ENCODE data around the gene ATP12A.

ATP12A gene

DNA sequence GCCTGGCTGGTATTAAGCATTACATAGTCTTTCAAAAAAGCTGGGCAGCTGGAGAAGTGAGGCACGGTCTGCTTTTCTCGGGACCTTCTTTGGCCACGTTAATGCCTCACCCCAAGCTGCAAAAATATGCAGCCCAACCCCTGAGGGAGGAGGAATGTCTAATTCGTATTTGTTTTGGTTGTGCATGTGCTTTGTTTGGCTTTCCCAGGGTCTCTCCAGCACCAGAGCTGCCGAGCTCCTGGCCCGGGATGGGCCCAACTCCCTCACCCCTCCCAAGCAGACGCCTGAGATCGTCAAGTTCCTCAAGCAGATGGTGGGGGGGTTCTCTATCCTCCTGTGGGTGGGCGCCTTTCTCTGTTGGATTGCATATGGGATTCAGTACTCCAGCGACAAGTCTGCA lies 7.9 kb downstream of the ATP12A start:
- DNase-seq (ENCODE audit: low read depth, low spot score) = no peak

DNA sequence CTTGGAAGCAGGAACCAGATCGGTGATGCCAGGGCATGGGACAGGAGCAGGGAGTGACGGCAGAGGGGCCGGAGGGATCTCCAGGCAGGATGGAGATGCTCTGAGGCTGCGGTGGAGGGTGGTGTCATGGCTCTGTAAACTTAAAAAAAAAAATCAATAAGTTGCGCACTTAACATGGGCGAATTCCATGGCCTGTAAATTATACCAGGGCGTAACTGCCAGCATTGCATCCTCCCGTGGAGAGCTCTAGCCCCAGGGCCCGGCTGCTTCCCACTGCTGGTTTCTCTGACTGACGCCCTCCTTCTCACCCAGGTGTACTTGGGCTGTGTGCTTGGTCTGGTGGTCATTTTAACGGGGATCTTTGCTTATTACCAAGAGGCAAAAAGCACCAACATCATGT lies 8.7 kb downstream of the ATP12A start:
- DNase-seq (ENCODE audit: low read depth, low spot score) = no peak

DNA sequence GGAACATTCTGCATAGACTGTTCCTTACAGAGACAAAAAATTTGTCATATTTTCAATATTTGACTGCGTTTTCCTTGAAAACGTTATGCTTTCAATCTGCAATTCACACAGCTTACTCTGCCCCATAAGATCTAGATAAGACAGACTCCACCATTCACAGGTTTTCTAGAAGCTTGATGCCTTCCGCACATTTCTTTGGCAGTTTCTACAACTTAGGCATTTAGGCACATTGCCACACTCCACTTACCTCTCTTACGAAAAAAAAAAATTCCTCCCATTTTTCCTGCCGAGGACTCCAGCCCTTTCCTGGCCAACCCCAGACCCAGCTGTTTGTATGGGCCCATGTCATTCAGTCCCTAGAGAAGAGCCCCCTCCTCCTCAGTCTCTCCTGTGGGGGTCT lies 11.2 kb downstream of the ATP12A start:
- no peak for DNase-seq (ENCODE audit: low read depth, low spot score)

DNA sequence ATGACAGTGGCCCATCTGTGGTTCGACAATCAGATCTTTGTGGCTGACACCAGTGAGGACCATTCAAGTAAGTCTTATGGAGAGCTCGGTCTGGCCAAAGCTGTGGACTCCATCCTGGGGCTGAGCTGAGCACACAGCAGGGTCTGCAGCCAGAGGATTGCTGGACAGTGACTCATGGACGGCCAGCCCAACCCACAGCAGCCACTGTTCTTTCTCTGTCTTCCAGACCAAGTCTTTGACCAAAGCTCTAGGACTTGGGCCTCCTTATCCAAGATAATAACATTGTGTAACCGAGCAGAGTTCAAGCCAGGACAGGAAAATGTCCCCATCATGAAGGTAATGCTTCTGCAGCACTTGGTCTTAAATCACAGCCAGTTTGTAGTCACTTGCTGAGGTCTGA lies 12.4 kb downstream of the ATP12A start:
- no peak for DNase-seq (ENCODE audit: low read depth, low spot score)

DNA sequence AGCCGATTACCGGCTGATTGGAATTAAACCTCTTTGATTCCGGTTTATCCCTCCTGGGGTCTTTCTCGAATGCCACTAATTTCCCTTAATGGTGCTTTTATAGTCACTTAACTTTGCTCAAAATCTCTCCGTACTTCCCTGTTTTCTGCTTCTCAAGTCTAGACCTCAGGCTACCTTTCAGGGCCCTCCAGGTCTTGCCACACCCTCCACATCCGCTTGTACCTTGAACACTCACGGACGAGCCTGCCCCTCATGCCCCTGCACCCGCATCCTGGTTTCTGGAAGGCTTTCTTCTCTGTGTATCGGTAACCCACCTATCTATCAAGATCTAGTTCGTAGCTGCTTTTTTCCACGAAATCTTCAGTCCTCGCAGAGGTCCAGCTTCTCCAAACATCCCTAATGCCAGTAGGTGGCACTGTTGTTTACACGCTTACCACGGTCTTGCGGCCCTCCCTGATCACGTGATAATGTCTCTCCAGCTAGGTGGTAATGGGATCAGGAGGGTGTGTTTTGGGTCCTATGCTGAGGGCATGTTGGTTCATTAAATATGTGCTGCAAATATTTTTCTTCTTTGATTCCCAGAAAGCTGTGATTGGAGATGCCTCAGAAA lies 13.8 kb downstream of the ATP12A start:
- no peak for DNase-seq (ENCODE audit: low read depth, low spot score)

DNA sequence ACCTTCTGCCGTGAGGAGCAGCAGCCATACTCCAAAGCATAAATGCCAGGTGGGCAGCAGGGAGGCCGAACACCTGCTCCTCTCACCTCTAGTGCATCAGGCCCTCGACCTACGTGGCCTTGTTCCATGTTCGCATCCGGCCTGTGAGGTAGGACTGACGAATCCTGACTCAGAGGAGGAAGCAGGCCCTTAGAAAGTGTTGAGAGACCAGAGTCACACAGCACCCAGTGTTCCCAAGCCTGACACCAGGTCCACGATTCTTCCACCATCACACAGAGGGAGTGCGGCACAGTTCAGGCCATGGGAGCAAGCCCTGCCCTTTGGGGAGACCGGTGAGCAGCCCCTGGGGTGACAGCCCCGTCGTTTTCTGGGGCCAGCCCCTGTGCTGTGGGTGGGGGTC lies 14.7 kb downstream of the ATP12A start:
- DNase-seq (ENCODE audit: low read depth, low spot score) = no peak

DNA sequence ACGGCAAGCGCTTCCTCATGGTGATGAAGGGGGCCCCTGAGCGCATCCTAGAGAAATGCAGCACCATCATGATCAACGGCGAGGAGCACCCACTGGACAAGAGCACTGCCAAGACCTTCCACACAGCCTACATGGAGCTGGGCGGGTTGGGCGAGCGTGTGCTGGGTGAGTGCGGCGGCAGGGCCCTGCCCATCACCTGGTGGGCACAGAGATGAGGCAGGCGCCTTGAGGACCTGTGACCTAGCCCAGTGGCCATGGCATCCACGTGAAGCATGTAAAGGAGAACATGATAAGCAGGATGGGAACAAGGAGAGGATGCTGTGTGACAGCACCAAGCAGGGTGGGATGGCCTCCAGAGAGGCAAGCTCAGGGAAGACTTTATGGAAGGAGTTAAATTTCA lies 18.5 kb downstream of the ATP12A start:
- DNase-seq (ENCODE audit: low read depth, low spot score) = no peak

DNA sequence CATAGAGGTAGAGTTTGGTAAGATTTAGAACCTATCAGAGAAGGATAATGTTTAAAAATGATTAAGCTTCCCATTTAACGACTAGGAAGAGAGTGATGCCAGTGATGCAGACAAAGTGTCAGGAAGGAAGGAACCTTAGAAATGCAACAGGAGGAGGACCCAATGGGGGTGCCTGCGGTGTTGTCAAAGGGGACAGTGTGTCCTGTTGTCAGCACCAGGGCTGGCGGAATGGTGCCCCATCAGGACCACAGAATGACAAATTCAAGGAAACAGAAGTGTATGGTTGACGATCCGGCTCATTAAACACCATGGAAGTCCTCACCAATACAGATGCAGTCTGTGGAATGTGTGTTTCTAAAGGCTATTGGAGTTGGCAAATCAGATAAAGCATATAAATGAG lies 19.3 kb downstream of the ATP12A start:
- no peak for DNase-seq (ENCODE audit: low read depth, low spot score)

DNA sequence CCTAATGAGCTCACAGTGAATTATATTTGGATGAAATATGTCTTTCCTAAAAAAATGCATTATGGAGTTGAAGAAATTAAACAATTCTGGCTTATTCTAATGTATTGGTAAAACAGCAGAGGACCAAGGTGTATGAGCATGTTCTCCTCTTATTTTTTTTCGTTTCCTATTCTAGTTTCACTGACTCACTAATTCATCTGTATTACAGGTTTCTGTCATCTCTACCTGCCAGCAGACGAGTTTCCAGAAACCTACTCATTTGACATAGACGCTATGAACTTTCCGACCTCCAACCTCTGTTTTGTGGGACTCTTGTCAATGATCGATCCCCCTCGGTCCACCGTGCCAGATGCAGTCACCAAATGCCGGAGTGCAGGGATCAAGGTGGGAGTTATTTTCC lies 20.3 kb downstream of the ATP12A start:
- no peak for DNase-seq (ENCODE audit: low read depth, low spot score)

DNA sequence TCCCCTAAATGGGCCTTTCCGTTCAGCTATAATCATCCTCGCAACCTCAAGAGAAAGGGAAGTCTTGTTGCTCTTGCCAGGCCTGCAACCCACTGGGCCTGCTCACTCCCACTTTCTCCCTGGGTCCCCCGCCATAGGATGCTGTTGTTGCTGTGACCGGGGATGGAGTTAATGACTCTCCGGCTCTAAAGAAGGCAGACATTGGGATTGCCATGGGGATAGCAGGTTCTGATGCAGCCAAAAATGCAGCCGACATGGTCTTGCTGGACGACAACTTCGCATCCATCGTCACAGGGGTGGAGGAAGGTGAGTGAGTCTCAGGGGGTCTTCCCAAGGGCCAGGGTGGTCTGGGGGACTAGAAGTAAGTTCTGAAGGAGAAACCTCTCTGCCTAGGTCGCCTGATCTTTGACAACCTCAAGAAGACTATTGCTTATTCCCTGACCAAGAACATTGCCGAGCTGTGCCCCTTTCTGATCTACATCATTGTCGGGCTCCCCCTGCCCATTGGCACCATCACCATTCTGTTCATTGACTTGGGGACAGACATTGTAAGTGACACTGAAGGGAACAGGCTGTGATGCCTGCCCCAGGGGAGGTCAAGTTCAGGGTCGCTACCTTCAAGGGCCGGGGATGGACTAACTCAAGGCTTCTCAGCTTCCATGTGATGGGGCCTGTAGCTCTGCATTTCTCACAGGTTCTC lies 26.8 kb downstream of the ATP12A start:
- no peak for DNase-seq (ENCODE audit: low read depth, low spot score)

DNA sequence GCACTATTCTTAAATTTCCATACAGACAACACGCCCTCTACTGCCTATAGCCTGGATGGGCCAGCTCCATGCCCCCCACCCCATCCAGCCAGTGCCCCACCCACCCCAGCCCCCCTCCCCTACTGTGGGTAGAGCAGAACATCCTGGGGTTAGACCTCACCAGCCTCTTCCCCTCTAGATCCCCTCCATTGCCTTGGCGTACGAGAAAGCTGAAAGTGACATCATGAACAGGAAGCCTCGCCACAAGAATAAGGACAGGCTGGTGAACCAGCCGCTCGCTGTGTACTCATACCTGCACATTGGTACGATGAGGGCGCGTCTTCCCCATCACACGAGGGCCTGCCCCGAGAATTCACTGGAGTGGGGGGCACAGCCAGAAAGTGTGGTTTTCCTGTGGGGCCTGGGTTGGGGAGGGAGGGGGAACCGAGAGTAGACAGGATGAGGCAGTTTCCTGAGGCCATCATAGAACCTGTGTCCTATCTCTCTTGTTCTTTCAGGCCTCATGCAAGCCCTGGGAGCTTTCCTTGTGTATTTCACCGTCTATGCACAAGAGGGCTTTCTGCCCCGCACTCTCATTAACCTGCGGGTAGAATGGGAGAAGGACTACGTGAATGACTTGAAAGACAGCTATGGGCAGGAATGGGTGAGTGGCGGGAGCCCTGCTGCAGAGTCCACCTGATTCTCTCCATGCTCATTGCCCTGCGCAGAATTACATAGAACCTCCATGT lies 29.1 kb downstream of the ATP12A start:
- DNase-seq (ENCODE audit: low read depth, low spot score) = no peak

DNA sequence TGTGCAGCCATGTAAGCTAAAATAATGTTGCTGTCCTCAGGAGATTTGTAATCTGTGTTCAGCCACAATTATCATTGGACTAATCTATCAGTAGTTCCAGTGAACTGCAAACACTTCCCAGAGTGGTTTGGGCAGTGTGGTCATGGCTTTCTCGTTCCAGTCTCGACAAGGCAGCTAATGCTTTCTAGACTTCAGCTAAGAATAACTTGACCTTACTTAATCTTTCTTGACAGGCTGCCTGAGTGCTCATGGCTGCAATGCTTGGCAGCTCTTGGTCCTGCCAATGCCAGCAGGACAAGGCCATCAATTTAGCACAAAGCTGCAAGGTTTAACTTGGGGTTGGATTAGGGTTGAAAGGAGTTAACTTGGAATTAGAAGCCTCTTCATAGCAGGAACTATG lies 32.8 kb downstream of the ATP12A start:
- DNase-seq (ENCODE audit: low read depth, low spot score) = no peak

DNA sequence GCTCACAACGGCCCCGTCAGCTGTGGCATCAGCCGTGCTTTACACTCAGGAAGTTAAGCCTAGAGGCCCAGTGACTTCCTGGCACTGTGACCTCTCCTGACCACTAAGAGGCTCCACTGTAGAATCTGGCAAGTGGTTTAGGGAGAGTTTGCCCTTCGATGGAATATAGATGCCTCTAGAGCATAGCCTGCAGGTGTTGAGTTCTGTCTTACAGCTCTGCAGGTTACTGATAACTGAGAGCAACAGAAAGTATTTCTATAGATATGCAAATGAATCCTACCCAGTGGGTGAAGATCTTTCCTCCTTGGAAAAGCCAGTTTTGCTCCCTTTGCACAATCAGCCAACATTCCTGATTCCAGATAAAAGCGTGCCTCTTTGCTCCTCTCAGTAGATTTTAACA lies 35.8 kb downstream of the ATP12A start:
- DNase-seq (ENCODE audit: low read depth, low spot score) = peak; percentile 79

DNA sequence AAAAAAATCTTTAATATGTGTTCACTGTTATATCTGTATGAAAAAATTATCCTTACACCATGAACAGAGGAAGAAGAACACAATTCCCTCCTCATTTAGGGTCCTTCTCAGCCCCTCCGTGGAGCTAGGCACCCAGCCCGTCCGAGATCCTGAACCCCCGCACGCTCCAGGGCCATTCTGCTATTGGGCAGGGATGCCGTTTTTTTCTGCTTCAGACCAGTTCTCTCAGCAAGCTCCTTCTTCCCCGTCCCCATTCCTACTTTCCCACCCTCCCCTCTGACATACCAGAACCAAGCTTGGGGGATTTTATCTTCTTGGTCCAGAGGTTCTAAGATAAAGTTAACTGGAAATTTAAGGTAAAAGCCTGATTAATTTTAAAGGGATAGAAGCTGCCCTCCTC lies 36.2 kb downstream of the ATP12A start:
- DNase-seq (ENCODE audit: low read depth, low spot score) = no peak

DNA sequence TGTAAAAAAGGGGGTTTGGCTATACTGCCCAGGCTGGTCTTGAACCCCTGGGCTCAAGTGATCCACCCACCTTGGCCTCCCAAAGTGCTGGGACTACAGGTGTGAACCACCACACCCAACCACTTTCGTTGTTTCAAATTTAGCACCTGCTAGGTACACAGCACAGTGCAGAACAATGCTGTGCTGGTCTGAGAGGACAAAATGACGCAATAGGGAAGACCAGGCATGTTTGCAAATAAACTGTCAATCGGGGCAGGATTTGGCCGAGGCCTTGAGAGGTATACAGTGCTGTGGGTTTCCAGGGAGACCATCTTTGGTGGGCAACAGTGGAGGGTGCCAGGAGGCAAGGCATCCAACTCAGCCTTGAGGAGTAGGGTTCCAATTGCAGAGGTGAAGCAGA lies 37.0 kb downstream of the ATP12A start:
- DNase-seq (ENCODE audit: low read depth, low spot score) = no peak

DNA sequence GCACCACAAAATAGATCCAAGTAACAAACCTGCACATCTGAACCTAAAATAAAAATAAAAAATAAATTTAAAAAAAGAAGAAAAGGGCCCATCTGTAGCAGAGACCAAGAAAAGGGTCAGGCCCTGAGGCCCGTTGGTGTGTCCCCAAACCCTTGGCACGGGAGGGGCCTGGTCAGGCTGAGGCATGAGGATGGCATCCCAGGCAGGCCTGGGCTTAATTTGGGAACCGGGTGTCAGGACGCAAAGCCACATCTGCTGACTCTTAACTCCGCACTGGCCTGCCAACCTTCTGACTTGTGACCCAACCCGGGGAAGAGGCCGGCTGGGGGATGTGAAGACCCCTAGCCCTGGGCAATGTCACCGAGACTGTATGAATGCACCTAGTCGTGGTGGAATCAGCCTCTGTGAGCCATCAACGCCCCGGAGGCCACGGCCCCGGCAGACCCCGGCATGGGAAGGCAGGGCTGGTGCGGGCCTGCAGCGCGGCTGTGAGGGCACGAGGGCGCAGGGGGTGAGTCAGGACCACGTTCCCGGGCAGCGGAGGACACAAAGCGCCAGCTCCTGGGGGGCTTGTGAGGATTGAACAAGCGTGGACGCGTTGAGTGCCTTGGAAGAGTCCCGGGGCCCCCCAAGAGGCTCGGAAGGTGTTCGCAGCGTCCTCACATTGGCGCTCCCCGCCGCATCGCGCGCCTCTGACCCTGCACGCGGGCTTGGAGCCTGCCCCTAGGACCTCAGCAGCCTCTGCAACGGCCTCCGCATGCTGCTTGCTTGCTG lies 38.2 kb downstream of the ATP12A start:
- DNase-seq (ENCODE audit: low read depth, low spot score) = no peak

DNA sequence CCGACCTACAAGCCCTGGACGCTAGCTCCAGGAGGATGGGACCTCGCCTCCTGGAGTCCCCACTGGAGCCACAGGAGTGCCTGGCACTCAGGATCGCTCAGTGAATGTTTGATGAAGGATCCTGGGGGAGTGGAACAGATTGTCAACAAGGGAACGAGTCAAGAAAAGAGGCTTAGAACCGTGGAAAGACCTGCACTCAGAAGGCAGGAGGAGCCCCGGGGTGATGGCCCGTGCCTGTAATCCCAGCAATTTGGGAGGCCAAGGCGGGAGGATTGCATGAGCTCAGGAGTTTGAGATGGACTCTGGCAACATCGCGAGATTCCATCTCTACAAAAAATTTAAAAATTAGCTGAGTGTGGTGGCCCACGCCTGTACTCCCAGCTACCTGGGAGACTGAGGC lies 38.9 kb downstream of the ATP12A start:
- no peak for DNase-seq (ENCODE audit: low read depth, low spot score)

DNA sequence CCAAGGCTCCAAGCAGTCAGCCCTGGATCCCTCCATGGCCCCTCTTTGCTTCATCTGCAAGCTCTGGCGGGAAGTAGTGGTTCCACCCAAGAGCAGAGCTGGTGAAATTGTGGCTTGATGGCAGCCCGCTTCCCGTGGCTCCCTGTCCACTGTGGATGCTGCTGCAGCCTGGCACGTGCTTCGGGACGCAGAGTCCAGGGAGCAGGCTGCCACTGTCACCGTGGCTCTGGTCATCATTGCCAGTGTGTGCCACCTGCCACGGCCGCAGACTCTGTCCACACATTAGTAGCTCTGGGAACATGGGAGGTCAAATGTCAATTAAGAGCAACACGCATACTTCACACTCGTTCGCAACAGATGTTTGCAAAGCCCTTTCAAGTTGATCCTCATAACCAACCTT lies 43.0 kb downstream of the ATP12A start:
- DNase-seq (ENCODE audit: low read depth, low spot score) = no peak

DNA sequence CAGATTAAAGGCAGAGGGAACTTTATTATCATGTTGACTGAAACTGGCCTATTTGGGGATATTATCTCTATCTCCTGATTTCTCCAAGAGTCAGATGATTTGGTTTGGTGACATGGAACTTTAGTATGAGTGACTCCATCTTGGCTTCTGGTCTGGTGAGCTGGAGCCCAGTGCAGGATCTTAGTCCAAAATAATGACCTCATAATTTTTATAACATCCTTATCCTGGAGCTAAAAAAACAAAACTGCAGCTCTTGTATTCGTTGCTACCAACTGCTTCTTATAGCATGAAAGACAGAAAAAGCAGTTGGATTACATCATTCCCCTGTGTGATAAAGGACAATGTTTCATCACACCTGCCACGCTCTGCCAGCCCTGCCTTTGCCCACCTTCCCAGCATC lies 44.5 kb downstream of the ATP12A start:
- DNase-seq (ENCODE audit: low read depth, low spot score) = no peak

DNA sequence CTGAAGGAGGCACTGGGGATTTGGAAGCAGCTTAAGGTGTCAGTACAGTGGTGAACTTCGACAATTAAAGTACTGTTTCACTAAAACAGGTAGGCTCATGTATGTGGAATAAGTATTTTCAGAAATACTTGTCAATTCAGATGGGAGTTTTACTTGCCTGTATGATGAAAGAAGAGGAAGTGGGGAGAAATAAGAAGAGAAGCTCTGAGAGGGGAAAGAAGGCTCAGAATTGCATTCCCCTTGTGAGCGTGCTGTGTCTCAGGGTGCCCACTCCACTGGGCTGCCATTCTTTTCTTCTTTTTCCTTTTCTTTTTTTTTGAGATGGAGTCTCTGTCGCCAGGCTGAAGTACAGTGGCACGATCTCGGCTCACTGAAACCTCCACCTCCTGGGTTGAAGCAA lies 45.2 kb downstream of the ATP12A start:
- no peak for DNase-seq (ENCODE audit: low read depth, low spot score)

DNA sequence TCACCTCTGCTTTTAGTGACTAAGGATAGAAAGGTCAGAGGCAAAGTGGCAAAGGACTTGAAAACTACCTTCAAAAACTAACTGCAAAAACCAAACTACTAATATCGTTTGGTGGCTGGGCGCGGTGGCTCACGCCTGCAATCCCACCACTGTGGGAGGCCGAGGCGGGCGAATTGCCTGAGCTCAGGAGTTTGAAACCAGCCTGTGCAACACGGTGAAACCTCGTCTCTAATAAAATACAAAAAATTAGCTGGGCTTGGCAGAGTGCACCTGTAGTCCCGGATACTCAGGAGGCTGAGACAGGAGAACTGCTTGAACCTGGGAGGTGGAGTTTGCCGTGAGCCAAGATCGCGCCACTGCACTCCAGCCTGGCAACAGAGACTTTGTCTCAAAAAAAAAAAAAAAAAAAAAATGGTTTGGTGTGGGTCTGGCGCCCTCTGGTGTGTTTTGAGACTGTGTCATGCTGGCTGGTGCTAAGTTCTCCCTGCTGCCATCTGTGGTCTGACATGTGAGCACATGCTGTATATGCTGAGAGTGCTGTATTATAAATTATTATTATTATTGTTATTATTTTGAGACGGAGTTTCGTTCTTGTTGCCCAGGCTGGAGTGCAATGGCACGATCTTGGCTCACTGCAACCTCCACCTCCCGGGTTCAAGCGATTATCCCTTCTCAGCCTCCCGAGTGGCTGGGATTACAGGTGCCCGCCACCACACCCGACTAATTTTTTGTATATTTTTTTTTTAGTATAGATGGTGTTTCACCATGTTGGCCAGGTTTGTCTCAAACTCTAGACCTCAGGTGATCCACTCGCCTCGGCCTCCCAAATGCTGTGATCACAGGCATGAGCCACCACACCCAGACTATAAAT lies 47.8 kb downstream of the ATP12A start:
- DNase-seq (ENCODE audit: low read depth, low spot score) = no peak

Data from iPS DF 19.7 (cell line).